Superior temporal gyrus (tissue), 1 donor: ENCODE data around the gene CDK15.
"Not testable (repeated sequence)": the region's sequence is repeated elsewhere in the genome, so short reads cannot be mapped to it uniquely, and the experiment has no call there.

ENCODE experiments used
- DNase-seq: peaks from one replicate; pipeline ENCODE4 v3.0.0-alpha.2; 2016; ENCODE audit errors: extremely low spot score

Gene CDK15

DNA sequence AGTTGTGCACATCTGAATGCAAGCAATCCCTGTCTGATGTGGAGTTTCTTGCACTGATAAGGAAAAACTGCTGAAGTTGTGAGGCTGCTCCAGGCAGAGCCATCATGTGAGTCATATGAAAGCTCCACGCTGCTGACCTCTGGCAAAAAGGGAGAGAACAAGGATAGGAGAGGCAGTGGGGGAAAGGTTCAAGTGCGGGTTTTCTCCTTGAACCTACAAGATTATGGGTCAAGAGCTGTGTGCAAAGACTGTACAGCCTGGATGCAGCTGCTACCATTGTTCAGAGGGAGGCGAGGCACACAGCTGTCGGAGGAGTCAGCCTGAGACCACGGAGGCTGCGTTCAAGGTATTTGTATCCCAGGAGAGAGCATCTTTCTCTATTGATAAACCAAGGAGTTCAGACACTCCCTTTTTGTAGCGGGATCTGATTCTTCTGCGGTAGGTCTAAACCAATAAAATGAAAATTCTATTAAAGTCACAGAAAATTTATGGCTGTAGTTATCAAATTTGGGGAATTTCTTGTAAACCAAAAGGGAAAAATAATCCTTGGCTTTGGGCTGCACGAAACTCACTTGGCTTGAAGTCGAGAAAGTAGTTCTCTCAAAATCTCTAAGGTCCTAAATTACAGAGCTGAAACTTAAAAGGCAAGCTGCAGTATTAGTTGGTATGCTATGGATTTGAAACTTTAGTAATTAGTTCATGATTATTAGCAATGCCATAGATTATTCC is at the start of gene CDK15:
CDK15 (plus strand) TSS at position 96 of the 729 bp plus-strand sequence; CDS start at position 224, 128 bp downstream.
- no peak for DNase-seq

DNA sequence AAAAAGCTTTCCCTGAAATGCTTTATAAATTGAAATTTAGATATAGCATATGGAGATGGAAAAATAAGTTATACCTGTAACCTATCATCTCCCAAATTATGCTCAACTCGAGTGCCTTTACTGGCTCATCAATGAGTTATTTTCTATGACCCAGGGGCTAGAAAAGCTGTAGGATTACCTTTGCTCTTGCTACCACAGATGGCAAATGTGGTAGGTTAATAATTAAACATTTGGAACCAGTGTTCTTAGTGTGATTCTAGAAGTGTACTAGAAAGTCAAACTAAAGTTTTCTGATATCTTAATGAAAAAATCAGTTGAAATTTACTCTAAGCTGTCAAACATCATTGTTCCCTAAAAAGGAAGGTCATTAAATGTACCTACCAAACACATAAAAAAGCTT is 48.1 kb upstream of the CDK15 start:
- no peak for DNase-seq

DNA sequence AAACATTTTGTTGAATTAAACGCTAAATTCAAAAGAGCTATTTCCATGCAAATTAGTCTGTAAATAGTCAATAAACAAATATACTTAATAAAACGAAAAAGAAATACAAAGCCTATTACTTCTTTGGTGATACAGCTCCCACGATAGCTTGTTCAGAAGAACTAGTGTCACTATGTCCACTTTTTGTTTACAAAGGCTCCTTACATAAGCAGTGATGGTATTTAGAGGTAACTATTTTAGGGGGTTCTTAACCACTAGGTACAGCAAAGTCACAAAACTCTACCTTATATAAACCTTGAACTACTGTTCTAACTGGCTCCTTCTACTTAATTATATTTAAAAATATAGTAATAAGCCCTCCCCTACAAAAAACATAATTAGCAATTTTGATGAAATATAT is 47.5 kb upstream of the CDK15 start:
- no peak for DNase-seq

DNA sequence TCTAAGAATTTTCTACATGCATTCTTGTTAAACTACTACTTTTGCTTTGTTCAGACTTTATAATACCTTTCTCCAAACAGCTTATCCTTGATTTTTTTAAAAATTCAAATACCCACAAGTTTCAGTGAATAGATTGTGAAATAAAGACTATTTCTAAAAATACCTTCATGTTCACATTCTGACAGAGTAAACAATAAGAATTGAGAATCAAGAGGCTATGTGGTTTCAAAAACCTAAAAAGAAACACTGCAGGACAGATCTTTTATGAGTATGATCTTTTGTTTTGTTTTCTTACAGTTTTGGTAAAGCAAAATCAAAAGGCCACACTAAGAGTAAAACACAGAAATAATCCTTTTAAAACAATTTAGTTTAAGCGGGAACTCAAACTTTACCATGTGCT is 46.8 kb upstream of the CDK15 start:
- DNase-seq, result no peak

DNA sequence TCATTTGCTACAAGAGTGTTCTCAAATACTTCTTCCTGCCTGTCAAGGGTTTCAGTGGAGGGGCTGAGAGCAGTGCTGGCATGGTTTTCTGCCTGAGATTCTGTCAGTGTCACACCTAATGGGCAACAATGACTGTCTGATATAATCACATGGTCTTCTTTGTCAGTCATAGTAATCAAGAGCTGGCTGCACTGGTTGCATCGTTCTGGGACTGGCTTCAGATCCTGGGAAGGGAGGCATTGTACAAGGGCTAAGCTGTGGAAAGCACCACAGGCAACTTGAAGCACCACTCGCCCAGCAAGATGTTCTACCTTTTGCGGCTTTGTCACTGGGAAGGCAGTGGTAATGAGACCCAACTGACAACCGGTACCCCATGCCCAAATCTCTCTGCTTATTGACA is 45.2 kb upstream of the CDK15 start:
- DNase-seq, result no peak

DNA sequence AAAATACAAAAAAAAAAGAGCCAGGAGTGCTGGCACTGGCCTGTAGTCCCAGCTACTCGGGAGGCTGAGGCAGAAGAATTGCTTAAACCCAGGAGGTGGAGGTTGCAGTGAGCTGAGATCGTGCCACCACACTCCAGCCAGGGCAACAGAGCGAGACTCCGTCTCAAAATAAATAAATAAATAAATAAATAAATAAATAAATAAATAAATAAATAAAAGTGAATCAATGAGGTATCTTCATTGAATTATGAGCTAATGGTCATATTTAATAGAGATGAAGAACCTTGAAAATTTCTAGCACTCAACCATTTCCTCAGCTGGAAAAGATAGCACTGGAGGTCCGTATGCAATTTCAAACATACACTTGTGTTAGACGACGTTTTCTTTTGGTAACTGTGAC is 41.9 kb upstream of the CDK15 start:
- not testable (repeated sequence) for DNase-seq

DNA sequence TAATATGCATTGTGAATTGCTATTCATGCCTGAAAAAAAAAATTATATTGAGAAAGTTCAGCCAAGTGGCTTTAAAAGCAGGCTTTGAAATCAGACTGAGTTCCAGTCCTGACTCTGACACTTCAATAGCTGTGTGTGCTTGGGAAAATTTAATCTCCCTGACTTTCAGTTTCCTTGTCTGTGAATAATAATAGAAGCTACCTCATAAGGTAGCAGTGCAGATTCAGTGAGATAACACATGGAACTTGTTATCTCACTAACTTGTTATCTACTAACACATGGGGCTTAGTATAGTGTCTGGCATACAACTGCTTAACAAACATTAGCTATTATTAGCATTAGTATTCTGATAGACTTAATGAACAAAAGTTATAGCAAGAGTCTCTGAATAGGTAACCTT is 40.5 kb upstream of the CDK15 start:
- no peak for DNase-seq

DNA sequence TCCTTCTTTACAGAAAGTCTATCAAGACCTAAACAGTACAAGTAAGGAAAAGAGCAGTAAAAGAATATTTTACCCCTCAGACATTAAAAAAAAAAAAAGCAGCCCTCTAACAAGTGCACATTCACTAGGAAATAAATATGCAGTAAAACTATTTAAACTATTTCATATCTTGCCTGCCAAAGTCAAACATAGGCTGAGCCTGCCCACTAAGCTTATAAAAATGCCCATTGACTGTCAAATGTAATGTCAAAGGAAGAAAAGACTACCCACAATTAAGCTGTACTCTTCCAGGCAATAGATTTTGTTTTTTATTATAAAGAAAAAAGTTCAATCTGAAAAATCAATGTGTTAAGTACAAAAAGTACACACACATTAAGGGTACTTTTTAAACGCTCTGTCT is 37.4 kb upstream of the CDK15 start:
- DNase-seq, result no peak

DNA sequence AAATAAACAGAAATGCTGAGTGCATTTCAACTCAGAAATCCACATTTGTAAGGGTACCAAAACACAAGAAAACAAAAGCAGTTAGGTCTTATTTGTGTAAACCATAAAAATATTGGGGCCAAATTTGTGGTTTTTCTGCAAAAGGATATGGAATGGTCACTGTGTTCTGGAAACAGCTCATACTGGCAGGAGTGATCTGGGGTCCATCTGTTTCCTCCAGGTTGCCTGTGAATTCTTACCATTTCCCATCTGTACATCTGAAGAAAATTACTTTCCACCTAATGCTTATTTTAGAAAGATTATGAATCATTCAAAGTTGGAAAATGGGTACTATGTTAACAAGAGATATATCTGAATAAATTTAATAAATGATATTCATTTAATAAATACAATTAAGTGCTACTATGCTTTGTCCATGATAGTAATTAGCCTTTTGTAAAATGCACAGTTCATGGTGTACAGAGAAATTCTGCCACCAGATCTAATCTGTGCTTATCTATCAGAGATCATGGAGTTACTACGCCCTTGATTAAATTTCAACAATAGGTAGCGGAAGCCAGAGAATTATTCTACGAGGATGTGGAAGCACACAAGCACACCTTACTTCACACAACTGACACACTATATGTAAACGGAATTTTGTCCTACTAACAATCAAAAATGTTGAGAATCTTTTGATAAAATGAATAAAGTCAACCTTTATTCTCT is 36.5 kb upstream of the CDK15 start:
- DNase-seq, result no peak

DNA sequence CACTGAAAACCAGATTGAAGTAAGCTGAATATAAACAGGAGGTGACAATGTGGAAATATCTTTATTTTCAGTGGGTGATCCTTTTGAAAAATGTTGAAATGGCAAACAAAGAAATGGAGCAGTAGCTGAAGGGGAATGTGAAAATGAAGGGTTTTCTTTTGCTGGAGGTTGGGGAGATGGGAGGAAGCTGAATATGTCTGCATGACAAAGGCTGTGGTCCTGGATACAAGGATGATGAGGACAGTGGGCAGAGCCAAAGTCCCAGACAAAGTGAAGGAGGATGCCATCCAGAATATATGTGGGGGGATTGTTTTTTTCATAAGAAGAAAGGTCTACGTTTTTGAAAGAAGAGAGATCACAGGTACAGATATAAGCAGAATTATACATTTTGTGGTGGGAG is 32.3 kb upstream of the CDK15 start:
- no peak for DNase-seq

DNA sequence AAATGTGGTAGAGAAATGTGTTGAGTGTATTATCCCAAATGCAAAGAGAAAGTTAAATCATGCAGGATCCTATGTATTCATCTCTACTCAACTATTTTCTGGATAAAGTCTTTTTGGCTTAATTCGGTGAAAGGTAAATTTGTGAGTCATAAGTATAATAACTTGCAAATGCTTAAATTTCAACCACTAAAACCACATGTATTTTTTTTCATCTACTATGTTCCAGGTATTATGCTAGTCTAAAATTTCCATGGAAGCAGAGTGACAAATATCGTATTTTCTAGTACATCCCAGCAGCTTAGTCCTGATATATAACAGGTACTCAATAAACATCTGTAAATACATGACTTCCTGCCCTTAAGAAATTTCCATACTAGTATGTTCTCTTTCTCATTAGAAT is 31.8 kb upstream of the CDK15 start:
- DNase-seq, result no peak

DNA sequence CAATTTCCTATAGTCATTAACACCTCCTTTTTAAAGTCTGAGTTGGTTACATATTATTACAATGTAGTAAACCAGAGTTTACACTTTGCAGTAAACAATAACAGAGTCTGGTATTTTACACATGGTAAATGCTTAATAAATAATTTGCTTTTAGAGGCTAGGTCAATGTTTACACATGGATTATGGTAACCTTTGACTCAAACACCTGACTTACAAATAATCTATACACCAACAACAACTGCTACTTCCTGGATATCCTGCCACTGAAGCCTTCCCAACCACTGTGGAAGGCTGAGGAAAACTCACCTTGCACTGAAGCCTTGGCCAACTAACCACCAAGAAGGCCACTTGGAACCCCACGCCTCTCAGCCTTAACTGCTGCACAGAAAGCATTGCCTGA is 31.0 kb upstream of the CDK15 start:
- DNase-seq, result no peak

DNA sequence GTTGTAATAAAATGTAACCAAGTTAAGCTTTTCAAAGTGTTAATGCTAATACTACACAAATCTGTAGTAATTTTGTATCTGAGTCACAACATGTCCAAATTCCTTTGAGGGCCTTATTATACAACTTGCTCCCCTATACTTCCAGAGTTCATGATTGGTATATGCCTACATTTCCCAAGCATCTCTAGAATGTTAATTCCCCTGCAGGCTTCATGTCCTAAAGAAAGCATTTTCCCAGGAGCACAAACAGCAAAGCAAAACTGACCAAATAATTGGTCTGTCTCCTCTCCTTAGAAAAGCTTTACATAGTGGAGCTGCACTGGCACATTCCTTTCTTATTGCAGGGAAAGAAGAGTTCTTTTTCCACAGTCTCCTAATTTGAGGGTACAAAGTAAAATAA is 29.3 kb upstream of the CDK15 start:
- DNase-seq, result no peak

DNA sequence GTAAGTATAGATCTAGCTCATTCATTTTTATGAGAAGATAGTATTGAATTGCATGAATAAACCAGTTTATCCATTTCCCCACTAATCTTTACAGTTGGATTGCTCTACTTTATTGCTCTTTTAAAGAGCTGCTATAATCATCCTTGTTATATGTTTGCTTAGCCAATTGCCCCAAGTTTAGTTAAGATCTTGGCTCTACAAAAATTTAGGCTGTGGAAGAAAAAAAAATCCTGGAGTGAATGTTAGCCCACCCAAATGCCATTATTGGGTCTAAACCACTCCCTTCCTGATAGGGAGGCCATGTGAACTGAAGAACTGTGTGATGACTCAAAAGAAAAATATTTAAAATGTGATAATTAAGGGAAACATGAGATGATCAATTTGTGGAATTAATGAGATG is 28.5 kb upstream of the CDK15 start:
- no peak for DNase-seq

DNA sequence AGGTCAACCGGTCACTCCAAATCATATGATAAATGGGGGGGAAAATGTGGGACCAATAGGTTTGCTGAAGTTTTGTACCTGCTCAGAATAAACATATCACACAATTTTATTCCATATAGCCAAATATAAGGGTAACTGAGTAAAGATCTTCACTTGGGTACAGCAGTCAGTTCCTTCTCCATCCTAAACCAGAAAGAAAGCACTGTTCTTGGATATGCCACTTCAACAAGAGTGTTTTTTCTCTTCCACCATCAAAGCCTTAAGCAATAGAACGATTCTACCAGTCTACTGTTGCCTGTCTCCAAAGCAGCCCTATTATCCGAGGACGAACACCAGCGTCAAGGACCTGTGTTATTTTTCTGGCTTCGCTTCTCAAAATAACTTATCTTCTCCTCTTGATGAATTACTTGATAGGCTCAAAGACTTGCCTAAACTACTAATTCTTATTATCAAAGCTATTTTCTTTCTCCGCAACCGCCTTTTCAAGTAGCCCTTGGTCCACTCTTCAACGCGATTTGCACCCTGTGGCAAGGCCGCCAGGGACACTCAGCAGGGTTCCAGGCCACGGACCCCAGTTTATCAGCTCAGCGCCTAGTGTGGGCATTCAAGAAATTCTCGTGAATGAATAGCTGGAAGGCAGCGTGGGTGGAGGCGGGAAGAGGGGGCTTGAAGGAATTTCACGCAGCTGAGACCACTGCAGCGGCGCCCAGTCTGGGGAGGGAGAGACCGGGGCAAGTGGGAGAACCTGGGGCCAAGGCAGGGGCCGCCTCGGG is 26.2 kb upstream of the CDK15 start:
- DNase-seq, result peak; percentile 54

DNA sequence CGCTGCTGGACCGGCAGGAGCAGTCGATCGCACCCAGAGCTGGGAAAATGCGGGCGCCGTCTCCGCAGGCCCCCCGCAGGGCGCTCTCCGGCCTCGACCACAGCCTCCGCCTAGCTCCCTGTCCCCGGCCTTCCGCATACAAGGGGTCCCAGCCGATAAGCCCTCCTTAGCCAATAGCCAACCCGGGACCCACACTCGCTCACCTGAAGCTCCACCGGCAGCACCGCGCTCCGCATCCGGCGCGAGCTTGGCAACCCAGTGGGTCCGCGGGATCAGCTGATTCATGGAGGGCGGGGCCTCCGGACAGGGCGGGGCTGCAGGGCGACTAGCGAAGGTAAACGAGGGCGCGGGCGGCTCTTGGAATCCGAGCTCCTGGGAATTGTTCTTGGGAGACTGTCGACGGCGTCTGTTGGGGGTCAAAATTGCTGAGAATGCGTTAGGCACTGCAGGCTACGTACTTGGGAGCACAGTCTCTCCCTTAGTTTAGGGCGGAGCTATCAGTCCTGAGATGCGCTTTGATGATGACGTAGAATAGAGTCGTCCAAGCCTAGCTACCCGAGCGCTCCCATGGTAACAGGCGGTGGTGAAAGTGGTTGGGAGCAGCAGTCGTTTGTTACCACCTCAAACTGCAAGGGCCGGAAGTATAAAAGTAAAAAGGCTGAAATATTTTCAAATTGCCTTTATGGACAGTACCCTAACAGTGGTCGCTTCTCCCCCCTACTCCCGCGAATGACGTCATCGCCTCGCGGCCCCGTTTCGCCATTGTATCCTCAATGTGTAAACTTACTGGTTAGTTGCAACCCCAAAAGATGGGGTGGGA is 25.5 kb upstream of the CDK15 start, which contains the start of gene ALS2:
ALS2 (minus strand) TSS at position 260 of the 820 bp plus-strand sequence. CDS start 12,048 bp downstream, outside the sequence.
- peak; percentile 98 for DNase-seq

DNA sequence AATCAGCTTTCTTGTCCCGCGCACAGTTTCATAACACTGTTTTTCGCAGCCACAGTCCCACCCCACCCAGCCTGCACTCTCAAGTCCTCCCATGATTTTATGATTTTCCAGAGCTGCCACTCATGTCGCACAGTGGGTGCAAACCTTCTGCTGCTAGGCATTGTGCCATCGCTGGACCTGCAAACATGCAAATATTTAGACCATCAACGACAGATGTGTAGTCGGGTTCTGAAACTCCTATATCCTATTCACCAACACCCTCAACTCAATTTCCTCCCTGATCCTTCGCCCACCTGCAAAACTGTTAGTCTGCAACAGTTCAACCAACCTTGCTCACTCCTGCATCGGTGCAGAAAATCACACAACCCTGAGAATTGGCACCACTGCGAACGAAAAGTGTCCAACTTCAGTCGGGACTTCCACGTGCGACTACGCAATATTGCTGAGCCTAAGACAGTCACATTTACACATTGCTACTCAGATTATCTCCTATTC is 24.7 kb upstream of the CDK15 start:
- DNase-seq, result peak; percentile 56

DNA sequence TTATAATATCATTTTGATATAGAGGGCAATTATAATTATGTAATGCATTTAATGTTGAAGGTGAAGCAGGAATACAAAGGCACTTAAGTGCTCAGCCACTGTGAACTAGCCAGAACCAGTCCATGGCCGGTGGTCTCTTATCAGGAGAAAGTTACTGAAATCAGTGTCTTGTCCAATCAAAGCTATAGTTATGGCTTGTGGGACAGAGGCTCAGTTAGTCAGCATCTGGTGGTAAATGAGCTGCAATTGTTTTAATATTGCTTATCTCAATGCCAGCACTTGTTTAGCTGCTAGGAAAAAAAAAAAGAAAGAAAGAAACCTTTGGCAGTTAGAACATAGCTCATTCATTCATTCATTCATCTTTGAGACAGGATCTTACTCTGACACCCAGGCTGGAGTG is 21.8 kb upstream of the CDK15 start:
- no peak for DNase-seq

DNA sequence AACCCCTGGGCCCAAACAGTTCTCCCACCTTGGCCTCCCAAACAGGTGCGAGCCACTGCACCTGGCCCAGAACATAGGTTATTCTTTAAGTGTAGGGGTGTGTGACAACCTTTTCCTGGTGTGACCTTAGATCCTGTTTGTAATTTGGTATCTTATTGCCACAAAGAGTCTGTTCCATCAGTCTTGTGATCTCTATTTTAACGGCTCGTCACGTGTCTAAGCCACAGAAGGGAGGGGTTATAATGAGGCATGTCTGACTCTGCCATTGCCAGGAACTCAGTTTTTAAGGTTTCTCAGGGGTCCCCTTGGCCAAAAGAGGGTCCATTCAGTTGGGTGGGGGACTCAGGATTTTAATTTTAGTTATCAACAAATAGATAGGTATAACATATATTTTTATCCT is 21.2 kb upstream of the CDK15 start:
- DNase-seq, result no peak

DNA sequence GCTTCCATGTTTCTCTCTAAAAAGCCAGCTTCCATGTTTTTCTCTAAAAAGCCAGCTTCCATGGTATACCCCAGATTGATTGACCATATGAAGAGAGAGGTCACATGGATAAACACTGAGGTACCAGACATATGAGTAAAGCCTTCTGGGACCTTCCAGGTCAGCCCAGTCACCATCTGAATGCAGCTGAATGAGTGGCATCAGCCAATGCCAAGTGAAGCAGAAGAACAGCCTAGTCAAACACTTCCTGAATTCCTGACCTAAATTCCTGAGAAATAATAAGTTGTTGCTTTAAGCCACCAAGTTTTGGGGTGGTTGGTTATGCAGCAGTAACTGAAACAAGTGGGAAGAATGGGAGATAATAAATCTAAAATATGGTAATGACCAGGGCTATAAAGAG is 19.9 kb upstream of the CDK15 start:
- DNase-seq, result no peak

DNA sequence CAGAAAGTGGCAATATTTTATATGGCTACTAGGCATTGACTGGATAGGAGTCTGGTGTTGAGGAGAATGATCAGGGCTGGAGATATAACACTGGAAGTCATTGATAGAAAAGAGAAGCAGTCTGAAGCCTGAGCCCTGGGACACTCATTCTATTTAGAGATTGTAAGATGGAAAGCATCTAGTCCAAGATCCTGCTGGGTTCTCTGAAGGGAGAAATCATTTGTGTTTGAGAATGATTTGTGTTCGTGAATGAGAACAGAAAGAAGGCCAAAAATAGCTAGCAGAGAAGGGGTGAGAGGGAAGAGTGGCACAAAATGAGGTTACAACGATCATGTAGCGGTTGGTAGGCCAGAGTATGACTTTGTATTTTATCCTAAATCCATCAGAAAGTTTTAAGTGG is 18.0 kb upstream of the CDK15 start:
- no peak for DNase-seq

DNA sequence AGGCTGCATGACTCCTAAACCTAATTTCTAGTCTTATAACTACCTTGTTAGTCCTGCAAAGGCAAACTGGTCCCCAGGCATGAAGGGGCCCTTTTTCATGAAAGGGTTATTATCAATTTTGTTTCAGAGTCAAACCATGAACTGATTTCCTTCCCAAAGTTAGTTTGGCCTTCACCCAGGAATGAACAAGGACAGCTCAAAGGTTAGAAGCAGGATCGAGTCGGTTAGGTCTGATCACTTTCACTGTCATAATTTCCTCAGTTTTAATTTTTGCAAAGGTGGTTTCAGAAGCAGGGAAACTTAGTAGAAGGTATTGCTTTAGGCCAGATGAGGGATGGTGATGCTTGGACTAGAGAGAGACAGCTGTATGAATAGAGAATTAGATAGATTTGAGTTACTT is 16.9 kb upstream of the CDK15 start:
- no peak for DNase-seq
